Aorta (tissue), 5 donors: Measurements from ENCODE around the gene GARNL3. TPM values are rescaled to one million over a fixed set of nuclear protein-coding genes. Genes with fewer than 3 reads are reported as not detected.
A peak's percentile ranks its signal among the peaks of the same experiment; 100 is the strongest.

Experiments used
- ATAC-seq: fragments of 200-7000 bp; cut with Tn5 transposase; one replicate; pipeline ENCODE4 v1.9.1; 2022; ENCODE audit warnings: moderate library complexity; ENCODE audit not compliant: low FRiP score
- DNase-seq, 2 donors: peaks; one replicate each; pipeline ENCODE4 v3.0.0-alpha.2; 2020
- H3K27ac ChIP-seq, 2 donors: one replicate each; pipeline ENCODE4 v1.5.1; 2013; ENCODE audit warnings: low read length in 2 of 2, mild to moderate bottlenecking in 2 of 2, moderate library complexity in 2 of 2, control low read depth in 1 of 2, inconsistent platforms in 1 of 2, low read depth in 1 of 2
- H3K27me3 ChIP-seq, 2 donors: one replicate each; pipeline ENCODE4 v1.6.1; 2013; ENCODE audit warnings: control low read depth in 1 of 2, low read length in 1 of 2, mild to moderate bottlenecking in 1 of 2, moderate library complexity in 1 of 2; ENCODE audit not compliant: insufficient read depth in 2 of 2, control insufficient read depth in 1 of 2
- H3K36me3 ChIP-seq, 2 donors: one replicate each; pipeline ENCODE4 v1.6.1; 2013; ENCODE audit warnings: control low read depth in 1 of 2, low read length in 1 of 2, mild to moderate bottlenecking in 1 of 2; ENCODE audit not compliant: insufficient read depth in 2 of 2, control insufficient read depth in 1 of 2
- H3K4me1 ChIP-seq, 2 donors: one replicate each; pipeline ENCODE4 v1.6.1; 2013; ENCODE audit warnings: low read length in 2 of 2, control low read depth in 1 of 2, mild to moderate bottlenecking in 1 of 2, moderate library complexity in 1 of 2; ENCODE audit not compliant: insufficient read depth in 2 of 2, control insufficient read depth in 1 of 2
- H3K4me3 ChIP-seq, 2 donors: one replicate each; pipeline ENCODE4 v1.5.1; 2013; ENCODE audit warnings: low read length in 2 of 2, control low read depth in 1 of 2, mild to moderate bottlenecking in 1 of 2
- H3K9me3 ChIP-seq: one replicate; pipeline ENCODE4 v1.6.1; 2013; ENCODE audit warnings: mild to moderate bottlenecking, low read length; ENCODE audit not compliant: control insufficient read depth
- WGBS, 2 donors: extraction: QIAGEN DNeasy Blood & Tissue Kit; methylation state at CpG; one replicate each; pipeline ENCODE4 v1.1.7; 2013; 5-methylcytosine and 5-hydroxymethylcytosine counted together
- intact Hi-C, 2 donors: fragments of 100-400 bp; cut with DNase I; formaldehyde crosslinking; loops; one replicate each; pipeline versions ENCODE4 v1.14.2 to v1.15.0; 2022
- polyA plus RNA-seq, 2 donors: library from polyadenylated mRNA; stranded (reverse); fragments of 200-250 nt; gene quantifications; one replicate each; pipeline ENCODE4 v1.2.3, GENCODE V29; 2013
- total RNA-seq, 2 donors: library from RNA; stranded (reverse); fragmentation: NEBNext Ultra II Directional; extraction: Animal tissue kit (Norgen Biotek cat#: 25700); gene quantifications; one replicate each; pipeline ENCODE4 v1.2.1, GENCODE V29; 2021
- donor health status: healthy with polysubstance abuse.
- donor health status: Bipolar disorder and iron deficiency.
- donor health status: DM: no; HTN: no; CAD: no.
- donor health status: DM: no; HTN: no; CAD: no.
- donor health status: DM: yes; HTN: yes; CAD: no.

The GARNL3 gene
- total and polyA plus RNA-seq, 4 donors, result 6.3 to 70.9 (median 42.8) TPM

- intact Hi-C loops, result no loop called here
- Histone ChIP-seq H3K27me3 (no peaks in the 10 kb centered on the region), H3K4me1 (no peaks in the 10 kb centered on the region), H3K4me3 (no peak overlapping the region), H3K27ac (no peak overlapping the region), H3K9me3 (no peaks in the 10 kb centered on the region), H3K36me3 (peaks cover 0 to 2% of the 10 kb centered on the region in 2 donors)
- ATAC-seq (no peak), DNase-seq (no peak)
- 82 to 83% methylated on average over 2 of the region's 2 CpGs for WGBS, 2 donors
Observed at GRCh38 chr9:127390248-127390545, 125.6 kb downstream of the GARNL3 start.

GRCh38 chr9:127390563-127390962, 126.0 kb downstream of the GARNL3 start:
- no peaks in the 10 kb centered on the region for H3K9me3 ChIP-seq
- 78 to 79% methylated on average over 5 of the region's 5 CpGs for WGBS, 2 donors
- intact Hi-C loops, result no loop called here
- no peak for DNase-seq
- H3K4me3 ChIP-seq, result no peak overlapping the region
- no peaks in the 10 kb centered on the region for H3K27me3 ChIP-seq
- ATAC-seq, result no peak
- H3K27ac ChIP-seq, result no peak overlapping the region
- H3K4me1 ChIP-seq, result no peaks in the 10 kb centered on the region
- H3K36me3 ChIP-seq, result peaks cover 0 to 2% of the 10 kb centered on the region in 2 donors

DNA sequence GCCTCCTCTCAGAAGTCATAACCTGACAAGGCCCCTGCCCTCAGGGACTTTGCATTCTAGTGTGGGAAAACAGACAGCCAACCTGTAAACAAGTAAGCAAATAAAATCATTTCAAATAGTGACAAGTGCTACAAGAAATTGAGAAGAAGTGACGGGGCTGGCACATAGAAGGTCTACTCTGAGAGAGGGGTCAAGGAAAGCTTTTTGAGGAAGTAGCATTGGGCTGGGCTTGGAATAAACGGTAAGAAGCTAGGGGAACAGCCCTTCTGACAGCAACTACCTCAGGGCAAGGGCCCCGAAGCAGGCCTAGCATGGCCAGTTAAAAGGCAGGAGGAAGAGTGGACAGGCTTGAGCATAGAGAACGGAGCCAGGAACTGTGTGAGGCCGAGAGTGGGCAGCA, 127.6 kb downstream of the GARNL3 start:
- ATAC-seq (no peak), DNase-seq (no peak)
- H3K36me3 ChIP-seq, result peaks cover 0 to 2% of the 10 kb centered on the region in 2 donors
- no peaks in the 10 kb centered on the region for H3K9me3 ChIP-seq
- no peak overlapping the region for H3K4me3 ChIP-seq
- no peak overlapping the region for H3K27ac ChIP-seq
- H3K27me3 ChIP-seq, result no peaks in the 10 kb centered on the region
- WGBS, 2 donors, result 87 to 93% methylated on average over 5 of the region's 5 CpGs
- intact Hi-C loops, result no loop called here
- H3K4me1 ChIP-seq, result no peaks in the 10 kb centered on the region

GRCh38 chr9:127392976-127393375, 128.4 kb downstream of the GARNL3 start:
- peaks cover 0 to 2% of the 10 kb centered on the region in 2 donors for H3K36me3 ChIP-seq
- ATAC-seq, result no peak
- H3K4me1 ChIP-seq, result no peaks in the 10 kb centered on the region
- 80 to 85% methylated on average over 5 of the region's 5 CpGs for WGBS, 2 donors
- intact Hi-C loops, result no loop called here
- DNase-seq, result no peak
- no peak overlapping the region for H3K27ac ChIP-seq
- no peaks in the 10 kb centered on the region for H3K9me3 ChIP-seq
- H3K27me3 ChIP-seq, result no peaks in the 10 kb centered on the region
- no peak overlapping the region for H3K4me3 ChIP-seq

- 48 to 60% methylated on average over 2 of the region's 2 CpGs for WGBS, 2 donors
- Histone ChIP-seq H3K4me1 (no peaks in the 10 kb centered on the region), H3K4me3 (no peak overlapping the region), H3K27ac (no peak overlapping the region), H3K9me3 (no peaks in the 10 kb centered on the region), H3K36me3 (peaks cover 0 to 2% of the 10 kb centered on the region in 2 donors), H3K27me3 (no peaks in the 10 kb centered on the region)
- DNase-seq (no peak), ATAC-seq (no peak)
- intact Hi-C loops, result no loop called here
Observed at GRCh38 chr9:127393645-127394044, 129.1 kb downstream of the GARNL3 start.

DNA sequence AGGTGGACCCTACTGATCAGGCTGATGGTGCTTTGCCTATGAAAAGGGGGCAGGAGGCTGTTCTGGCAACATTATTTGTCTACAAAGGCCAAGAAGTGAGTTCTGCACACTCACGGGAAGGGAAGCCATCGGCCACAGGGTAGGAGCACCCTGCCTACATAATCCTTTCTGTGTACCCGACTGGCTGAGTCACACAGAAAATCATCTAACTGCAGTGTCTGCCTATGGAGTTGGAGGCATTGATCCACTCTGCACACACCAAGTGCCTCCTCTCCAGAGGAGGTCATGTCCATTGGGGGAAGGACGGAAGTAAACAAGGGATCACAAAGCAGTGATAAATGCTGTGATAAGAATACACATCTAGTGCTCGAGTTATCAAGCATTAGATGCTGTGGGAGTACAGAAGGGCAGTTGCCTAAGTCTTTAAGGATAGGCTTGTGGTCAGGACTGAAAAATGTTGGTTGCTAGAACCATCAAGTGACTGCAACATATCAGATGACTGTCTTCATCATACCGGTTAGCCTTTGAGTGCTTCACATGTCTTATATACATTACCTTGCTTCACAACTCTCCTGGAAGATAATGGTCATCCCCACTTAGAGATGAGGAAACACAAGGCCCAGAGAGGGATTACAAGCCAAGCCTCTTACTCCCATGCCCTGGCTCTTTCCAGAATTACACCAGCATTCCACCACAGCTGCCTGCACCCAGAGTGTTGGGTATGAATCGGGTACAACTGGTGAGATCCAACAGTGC, 131.1 kb downstream of the GARNL3 start:
- DNase-seq (no peak), ATAC-seq (no peak)
- Histone ChIP-seq H3K9me3 (no peaks in the 10 kb centered on the region), H3K27ac (no peak overlapping the region), H3K4me3 (no peak overlapping the region), H3K4me1 (no peaks in the 10 kb centered on the region), H3K36me3 (peaks cover 0 to under 1% of the 10 kb centered on the region in 2 donors), H3K27me3 (no peaks in the 10 kb centered on the region)
- intact Hi-C loops, result loop anchor here in 1 of 2 donors (5.0 kb wide), 1 partner anchor 83 kb away; no protein-coding TSS in a partner anchor
- 84% methylated on average over 7 of the region's 7 CpGs for WGBS, 2 donors

- intact Hi-C loops, result loop anchor here in 1 of 2 donors (5.0 kb wide), 1 partner anchor 84 kb away; no protein-coding TSS in a partner anchor
- Histone ChIP-seq H3K4me1 (no peaks in the 10 kb centered on the region), H3K9me3 (no peaks in the 10 kb centered on the region), H3K4me3 (peak overlapping the region in 1 of 2 donors; percentile 8), H3K27me3 (no peaks in the 10 kb centered on the region), H3K36me3 (no peaks in the 10 kb centered on the region), H3K27ac (no peak overlapping the region)
- 4 to 12% methylated on average over 27 of the region's 27 CpGs for WGBS, 2 donors
- DNase-seq (no peak), ATAC-seq (no peak)
Observed at GRCh38 chr9:127396253-127396807, 131.8 kb downstream of the GARNL3 start.

- DNase-seq (peak; percentile 99), ATAC-seq (peak; percentile 98)
- no peaks in the 10 kb centered on the region for H3K4me1 ChIP-seq
- intact Hi-C loops, result loop anchor here in 1 of 2 donors (5.0 kb wide), 1 partner anchor 85 kb away; no protein-coding TSS in a partner anchor
- H3K27me3 ChIP-seq, result no peaks in the 10 kb centered on the region
- peak within 1 kb of the TSS; percentile 58 to 66 for H3K4me3 ChIP-seq
- 0 to 1% methylated on average over 62 to 87 of the region's 87 CpGs for WGBS, 2 donors
- H3K36me3 ChIP-seq, result no peaks in the 10 kb centered on the region
- no peaks in the 10 kb centered on the region for H3K9me3 ChIP-seq
- H3K27ac ChIP-seq, result peak within 1 kb of the TSS; percentile 5 to 58
Observed at GRCh38 chr9:127396808-127397645, 132.5 kb downstream of the GARNL3 start, which contains the start of gene SLC2A8. Gene SLC2A8 (plus strand): TSS chr9:127397169. CDS start chr9:127397231, 62 bp downstream.
